Measurements from ENCODE around the gene GARIN5B.

Gene GARIN5B

GRCh38 chr19:55346725-55347441 is 16.2 kb downstream of the GARIN5B start:
- ChIA-PET CTCF (no interaction called here), POLR2A (interaction anchor here (0.6 to 1.8 kb wide), 4 partner anchors 38 to 87 kb away, joined by 3 to 6 read pairs (median 4); partner anchors contain the start of gene UBE2S)
- DNase-seq (ENCODE audit: extremely low spot score), result no peak
- no peak for TF ChIP-seq L3MBTL2 (conservative IDR thresholded peaks at IDR 0.05)
- no peak for TF ChIP-seq ARNT (IDR thresholded peaks at IDR 0.05)
- no peak for TF ChIP-seq ELF4 (IDR thresholded peaks at IDR 0.05)
- TF ChIP-seq ZNF384 (IDR thresholded peaks at IDR 0.05), result no peak
- no peak for TF ChIP-seq BHLHE40 (IDR thresholded peaks at IDR 0.05; ENCODE audit: borderline replicate concordance)
- TF ChIP-seq TARDBP (IDR thresholded peaks at IDR 0.05), result no peak
- TF ChIP-seq FOXM1 (IDR thresholded peaks at IDR 0.05; ENCODE audit: borderline replicate concordance), result no peak
- no peak for TF ChIP-seq FOXK2 (IDR thresholded peaks at IDR 0.05)
- TF ChIP-seq LEF1 (IDR thresholded peaks at IDR 0.05; ENCODE audit: borderline replicate concordance), result no peak
- no peak for TF ChIP-seq NFRKB (IDR thresholded peaks at IDR 0.05)
- TF ChIP-seq, protein P1, sequence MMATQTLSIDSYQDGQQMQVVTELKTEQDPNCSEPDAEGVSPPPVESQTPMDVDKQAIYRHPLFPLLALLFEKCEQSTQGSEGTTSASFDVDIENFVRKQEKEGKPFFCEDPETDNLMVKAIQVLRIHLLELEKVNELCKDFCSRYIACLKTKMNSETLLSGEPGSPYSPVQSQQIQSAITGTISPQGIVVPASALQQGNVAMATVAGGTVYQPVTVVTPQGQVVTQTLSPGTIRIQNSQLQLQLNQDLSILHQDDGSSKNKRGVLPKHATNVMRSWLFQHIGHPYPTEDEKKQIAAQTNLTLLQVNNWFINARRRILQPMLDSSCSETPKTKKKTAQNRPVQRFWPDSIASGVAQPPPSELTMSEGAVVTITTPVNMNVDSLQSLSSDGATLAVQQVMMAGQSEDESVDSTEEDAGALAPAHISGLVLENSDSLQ (IDR thresholded peaks at IDR 0.05), result no peak
- no peak for TF ChIP-seq SUZ12 (IDR thresholded peaks at IDR 0.05)
- TF ChIP-seq CTBP1 (IDR thresholded peaks at IDR 0.05; ENCODE audit: borderline replicate concordance), result no peak
- TF ChIP-seq FOXA1 (IDR thresholded peaks at IDR 0.05), result no peak
- no peak for TF ChIP-seq SP1 (IDR thresholded peaks at IDR 0.05)
- no peak for TF ChIP-seq HDGF (IDR thresholded peaks at IDR 0.05; ENCODE audit: borderline replicate concordance)

DNA sequence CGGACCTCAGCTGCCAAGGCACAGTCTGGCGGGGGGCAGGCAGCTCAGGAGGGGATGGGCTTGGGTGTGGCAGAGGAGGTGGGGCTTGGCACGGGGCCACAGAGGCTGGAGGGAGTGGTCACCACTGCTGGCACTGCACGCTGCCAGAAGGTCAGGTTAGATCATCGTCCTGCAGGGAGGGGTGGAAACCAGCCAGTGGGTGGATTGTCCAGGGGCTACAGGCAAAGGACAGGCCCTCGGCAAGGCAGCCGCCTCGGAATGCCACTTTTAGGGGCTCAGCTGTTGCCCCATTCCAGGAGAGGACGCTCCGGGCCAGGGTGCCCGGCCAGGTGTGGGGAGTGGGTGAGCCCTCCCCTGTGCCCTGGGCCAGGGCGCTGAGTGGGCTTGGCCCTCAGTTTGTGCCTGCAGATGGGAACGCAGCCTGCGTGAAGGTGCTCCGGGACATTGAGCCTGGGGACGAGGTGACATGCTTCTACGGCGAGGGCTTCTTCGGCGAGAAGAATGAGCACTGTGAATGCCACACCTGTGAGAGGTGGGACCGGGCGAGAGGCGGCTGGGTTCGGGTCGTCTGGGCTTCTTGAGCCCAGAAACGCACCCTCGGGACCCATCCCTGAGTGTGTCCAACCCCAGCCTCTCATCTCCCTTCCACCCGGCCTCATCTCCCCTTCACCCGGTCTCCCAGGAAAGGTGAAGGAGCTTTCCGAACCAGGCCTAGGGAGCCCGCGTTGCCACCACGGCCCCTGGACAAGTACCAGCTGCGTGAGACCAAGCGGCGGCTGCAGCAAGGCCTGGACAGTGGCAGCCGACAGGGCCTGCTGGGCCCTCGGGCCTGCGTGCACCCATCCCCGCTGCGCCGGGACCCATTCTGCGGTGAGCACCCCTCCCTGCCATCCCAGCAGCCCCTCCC is 17.0 kb downstream of the GARIN5B start:
- DNase-seq (ENCODE audit: extremely low spot score), result no peak
- POLR2A ChIA-PET, result no interaction called here
- CTCF ChIA-PET, result no interaction called here
- no peak for TF ChIP-seq ELF4 (IDR thresholded peaks at IDR 0.05)
- TF ChIP-seq HDGF (IDR thresholded peaks at IDR 0.05; ENCODE audit: borderline replicate concordance), result no peak
- no peak for TF ChIP-seq FOXK2 (IDR thresholded peaks at IDR 0.05)
- no peak for TF ChIP-seq SUZ12 (IDR thresholded peaks at IDR 0.05)
- TF ChIP-seq BHLHE40 (IDR thresholded peaks at IDR 0.05; ENCODE audit: borderline replicate concordance), result no peak
- TF ChIP-seq CTBP1 (IDR thresholded peaks at IDR 0.05; ENCODE audit: borderline replicate concordance), result no peak
- TF ChIP-seq FOXM1 (IDR thresholded peaks at IDR 0.05; ENCODE audit: borderline replicate concordance), result no peak
- TF ChIP-seq, protein P1 (IDR thresholded peaks at IDR 0.05), result no peak
- TF ChIP-seq NFRKB (IDR thresholded peaks at IDR 0.05), result no peak
- no peak for TF ChIP-seq LEF1 (IDR thresholded peaks at IDR 0.05; ENCODE audit: borderline replicate concordance)
- TF ChIP-seq ZNF384 (IDR thresholded peaks at IDR 0.05), result no peak
- TF ChIP-seq TARDBP (IDR thresholded peaks at IDR 0.05), result no peak
- no peak for TF ChIP-seq FOXA1 (IDR thresholded peaks at IDR 0.05)
- no peak for TF ChIP-seq ARNT (IDR thresholded peaks at IDR 0.05)
- TF ChIP-seq L3MBTL2 (conservative IDR thresholded peaks at IDR 0.05), result no peak
- no peak for TF ChIP-seq SP1 (IDR thresholded peaks at IDR 0.05)

GRCh38 chr19:55345101-55345817 is 17.8 kb downstream of the GARIN5B start:
- TF ChIP-seq NFRKB (IDR thresholded peaks at IDR 0.05) (no peak), FOXK2 (IDR thresholded peaks at IDR 0.05) (no peak), ARNT (IDR thresholded peaks at IDR 0.05) (no peak), SUZ12 (IDR thresholded peaks at IDR 0.05) (no peak)
- POLR2A ChIA-PET, result no interaction called here
- DNase-seq (ENCODE audit: extremely low spot score), result no peak
- CTCF ChIA-PET, result no interaction called here

DNA sequence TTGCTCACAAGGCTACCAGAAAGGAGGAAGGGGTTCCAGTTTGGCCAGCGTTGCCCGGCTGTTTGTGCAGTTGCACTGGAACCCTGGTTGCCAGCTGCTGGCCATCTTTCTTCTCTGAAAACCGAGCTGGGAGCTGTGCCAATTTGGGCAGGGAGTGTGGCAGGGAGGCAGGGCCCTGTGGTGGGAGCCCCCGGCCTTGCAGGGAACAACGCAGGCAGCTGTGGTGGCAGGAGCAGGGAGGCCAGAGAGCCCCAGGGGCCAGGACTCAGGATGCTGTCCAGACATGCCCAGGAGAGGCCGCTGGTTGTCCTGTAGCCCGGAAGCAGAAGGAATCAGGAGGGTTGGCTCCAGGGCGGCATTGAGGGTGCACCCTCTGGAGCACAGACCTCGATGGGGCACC is 18.6 kb downstream of the GARIN5B start:
- no peak for DNase-seq (ENCODE audit: extremely low spot score)
- TF ChIP-seq, protein P1 (IDR thresholded peaks at IDR 0.05), result no peak
- TF ChIP-seq L3MBTL2 (conservative IDR thresholded peaks at IDR 0.05) (no peak), BHLHE40 (IDR thresholded peaks at IDR 0.05; ENCODE audit: borderline replicate concordance) (no peak), FOXA1 (IDR thresholded peaks at IDR 0.05) (no peak), ARNT (IDR thresholded peaks at IDR 0.05) (no peak), FOXK2 (IDR thresholded peaks at IDR 0.05) (no peak), FOXM1 (IDR thresholded peaks at IDR 0.05; ENCODE audit: borderline replicate concordance) (no peak), SUZ12 (IDR thresholded peaks at IDR 0.05) (no peak)
- CTCF ChIA-PET, result no interaction called here
- POLR2A ChIA-PET, result interaction anchor here (1.3 kb wide), 1 partner anchor 25 kb away, joined by 5 read pairs; no protein-coding TSS in a partner anchor

All from HEK293T (cell line).